PC-9 (cell line): ENCODE data around the gene SMIM28. TPM values are rescaled to one million over a fixed set of nuclear protein-coding genes. Genes with fewer than 3 reads are reported as not detected.
"Not testable (repeated sequence)": the region's sequence is repeated elsewhere in the genome, so short reads cannot be mapped to it uniquely, and the experiment has no call there.

ENCODE experiments used
- BruUV-seq: library from RNA; stranded (reverse); fragments of 400-500 nt; replicated peaks from 2 replicates; lab custom pipeline; 2021; lab: Mats Ljungman, UMichigan
- CTCF ChIA-PET: fragments of 300-600 bp; sonication (Branson Sonifier 250); formaldehyde crosslinking; loops from one replicate; lab custom pipeline; 2022; ENCODE audit warnings: antibody characterized with exemption; lab: Charles Lee
- POLR2A ChIA-PET: fragments of 300-600 bp; sonication (Branson Sonifier 250); formaldehyde crosslinking; loops from one replicate; lab custom pipeline; 2022; ENCODE audit warnings: antibody characterized with exemption; ENCODE audit not compliant: unreplicated experiment; lab: Charles Lee
- DNase-seq, 2 experiments: peaks; one replicate each; pipeline versions ENCODE4 v3.0.0 to v3.0.0-alpha.2; 2015 to 2022; ENCODE audit warnings: mixed read lengths in 1 of 2
- H2AFZ ChIP-seq: fragments of 200-600 bp; sonication (generic); 2 replicates; pipeline ENCODE4 v1.8.1; 2017; ENCODE audit warnings: antibody characterized with exemption
- H3F3A ChIP-seq: fragments of 200-600 bp; sonication (generic); 2 replicates; pipeline ENCODE4 v1.8.1; 2017; ENCODE audit warnings: antibody characterized with exemption, mild to moderate bottlenecking, low read depth; ENCODE audit not compliant: insufficient read depth
- H3K27ac ChIP-seq: fragments of 200-600 bp; sonication (generic); 2 replicates; pipeline ENCODE4 v1.6.1; 2016; ENCODE audit warnings: mixed run types
- H3K27me3 ChIP-seq: fragments of 200-600 bp; sonication (generic); 2 replicates; pipeline ENCODE4 v1.6.1; 2016; ENCODE audit warnings: low read depth, mixed run types; ENCODE audit not compliant: insufficient read depth
- H3K36me3 ChIP-seq: fragments of 200-600 bp; sonication (generic); 2 replicates; pipeline ENCODE4 v1.6.1; 2016; ENCODE audit warnings: low read depth, mixed run types
- H3K4me1 ChIP-seq: fragments of 200-600 bp; sonication (generic); replicated peaks from 2 replicates; pipeline ENCODE4 v1.6.1; 2016; ENCODE audit warnings: mixed run types; ENCODE audit not compliant: insufficient read depth
- H3K4me2 ChIP-seq: fragments of 200-600 bp; sonication (generic); 2 replicates; pipeline ENCODE4 v1.6.1; 2017; ENCODE audit warnings: mixed run types
- H3K4me3 ChIP-seq: fragments of 200-600 bp; sonication (generic); 2 replicates; pipeline ENCODE4 v1.6.1; 2016; ENCODE audit warnings: mixed run types
- H3K79me2 ChIP-seq: fragments of 200-600 bp; sonication (generic); 2 replicates; pipeline ENCODE4 v1.6.1; 2017; ENCODE audit warnings: low read depth, mixed run types
- H3K9me2 ChIP-seq: fragments of 200-600 bp; sonication (generic); 2 replicates; pipeline ENCODE4 v1.8.1; 2017; ENCODE audit warnings: mild to moderate bottlenecking; ENCODE audit not compliant: insufficient read depth
- H3K9me3 ChIP-seq: fragments of 200-600 bp; sonication (generic); 2 replicates; pipeline ENCODE4 v1.8.1; 2016; ENCODE audit warnings: low read depth; ENCODE audit not compliant: insufficient read depth
- H4K20me1 ChIP-seq: fragments of 200-600 bp; sonication (generic); 2 replicates; pipeline ENCODE4 v1.8.1; 2017; ENCODE audit not compliant: insufficient read depth
- EZH2 ChIP-seq: fragments of 200-600 bp; sonication (generic); IDR thresholded peaks from 2 replicates; pipeline ENCODE4 v1.8.0; 2017; ENCODE audit warnings: antibody characterized with exemption, low read depth
- intact Hi-C: fragments of 100-400 bp; cut with micrococcal nuclease; formaldehyde crosslinking; loops from one replicate; pipeline ENCODE4 v1.10.0; 2022; ENCODE audit not compliant: unreplicated experiment
- total RNA-seq: library from RNA; stranded (reverse); gene quantifications from 2 replicates; pipeline ENCODE4 v1.2.3, GENCODE V29; 2021
- TF ChIP-seq, protein P1 (sequence below): fragments of 200-600 bp; sonication (generic); conservative IDR thresholded peaks from 2 replicates; pipeline ENCODE4 v1.6.1; 2017; ENCODE audit warnings: mixed run types, antibody characterized with exemption, mild to moderate bottlenecking, moderate library complexity

The SMIM28 gene
- total RNA-seq, 1 experiment from 2014 or later, result not detected

DNA sequence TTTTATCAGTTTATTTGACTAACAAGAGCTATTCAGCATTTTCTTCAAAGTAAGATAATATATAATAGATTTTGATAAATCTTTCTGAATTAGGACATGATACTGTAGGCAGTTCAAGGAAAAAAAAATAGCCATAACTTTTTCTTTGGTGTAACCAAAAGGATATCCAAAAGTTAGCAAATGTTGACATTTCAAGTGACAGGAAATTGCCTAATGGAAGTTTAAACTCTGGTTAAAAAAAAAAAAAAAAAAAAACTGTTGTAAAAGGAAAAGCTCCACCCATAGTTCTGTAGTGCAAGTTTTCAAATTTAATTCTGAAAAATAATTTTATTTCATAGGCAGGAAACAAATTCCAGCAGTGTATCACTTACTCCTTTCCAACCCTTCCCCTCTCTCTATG is 45.2 kb downstream of the SMIM28 start:
- BruUV-seq, result no TSS peak

DNA sequence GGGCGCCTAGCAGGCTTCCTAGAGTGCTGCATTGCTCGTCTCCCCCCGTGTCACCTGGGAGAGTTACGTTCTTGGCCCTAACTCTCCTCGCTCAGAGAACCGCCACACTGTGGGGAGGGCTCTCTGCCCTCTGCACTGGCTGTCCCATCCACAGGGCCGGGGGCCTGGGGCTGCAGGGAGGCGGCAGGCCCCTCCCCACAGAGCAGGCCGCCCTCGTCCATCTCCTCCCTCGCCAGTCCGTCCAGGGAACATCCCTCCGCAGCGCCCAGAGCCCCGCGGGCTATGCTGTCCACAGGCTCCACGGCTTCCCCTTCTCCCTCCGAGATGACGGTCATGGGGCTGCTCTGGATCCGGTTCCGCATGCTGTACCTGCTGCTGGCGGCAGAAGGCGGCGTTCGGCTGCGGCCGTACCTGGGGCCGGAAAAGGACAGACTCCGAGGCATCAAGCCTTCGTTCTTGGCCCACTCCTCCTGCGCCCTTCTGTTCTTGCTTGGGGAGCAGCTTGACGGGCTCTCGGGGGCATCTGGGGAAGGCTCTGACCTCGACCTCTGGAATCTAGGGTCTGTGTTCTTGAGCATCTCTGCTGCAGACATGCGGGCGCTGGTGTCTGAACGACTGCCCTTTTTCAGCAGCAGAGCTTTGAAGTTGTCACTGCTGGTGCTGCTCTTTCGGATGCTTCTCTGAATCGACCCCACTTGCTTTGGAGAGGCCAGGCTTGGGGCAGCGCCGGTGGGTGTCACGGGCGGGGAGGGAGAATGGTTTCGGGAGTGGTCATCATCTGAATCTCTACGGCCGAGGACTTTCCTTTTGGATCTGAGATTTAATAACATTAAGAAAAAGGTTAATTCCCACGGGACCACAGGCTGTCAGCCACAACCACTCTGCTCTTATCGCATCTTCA is 46.5 kb downstream of the SMIM28 start:
- intact Hi-C loops, result no loop called here
- no peak for DNase-seq
- POLR2A ChIA-PET, result no interaction called here
- Histone ChIP-seq H3K27ac (no peak overlapping the region), H4K20me1 (no peaks in the 10 kb centered on the region), H3K4me2 (no peak overlapping the region), H3K27me3 (no peaks in the 10 kb centered on the region), H3K79me2 (no peaks in the 10 kb centered on the region), H3K36me3 (no peaks in the 10 kb centered on the region), H3F3A (peaks cover 8% of the 10 kb centered on the region), H2AFZ (no peak overlapping the region), H3K4me1 (peaks cover 10% of the 10 kb centered on the region; the same call in 1 of the 2 replicates), H3K4me3 (no peak overlapping the region), H3K9me3 (no peaks in the 10 kb centered on the region; the same call in 1 of the 2 replicates), H3K9me2 (no peaks in the 10 kb centered on the region)
- no TSS peak for BruUV-seq
- CTCF ChIA-PET, result no interaction called here
- TF ChIP-seq EZH2, result no peak
- TF ChIP-seq, protein P1, sequence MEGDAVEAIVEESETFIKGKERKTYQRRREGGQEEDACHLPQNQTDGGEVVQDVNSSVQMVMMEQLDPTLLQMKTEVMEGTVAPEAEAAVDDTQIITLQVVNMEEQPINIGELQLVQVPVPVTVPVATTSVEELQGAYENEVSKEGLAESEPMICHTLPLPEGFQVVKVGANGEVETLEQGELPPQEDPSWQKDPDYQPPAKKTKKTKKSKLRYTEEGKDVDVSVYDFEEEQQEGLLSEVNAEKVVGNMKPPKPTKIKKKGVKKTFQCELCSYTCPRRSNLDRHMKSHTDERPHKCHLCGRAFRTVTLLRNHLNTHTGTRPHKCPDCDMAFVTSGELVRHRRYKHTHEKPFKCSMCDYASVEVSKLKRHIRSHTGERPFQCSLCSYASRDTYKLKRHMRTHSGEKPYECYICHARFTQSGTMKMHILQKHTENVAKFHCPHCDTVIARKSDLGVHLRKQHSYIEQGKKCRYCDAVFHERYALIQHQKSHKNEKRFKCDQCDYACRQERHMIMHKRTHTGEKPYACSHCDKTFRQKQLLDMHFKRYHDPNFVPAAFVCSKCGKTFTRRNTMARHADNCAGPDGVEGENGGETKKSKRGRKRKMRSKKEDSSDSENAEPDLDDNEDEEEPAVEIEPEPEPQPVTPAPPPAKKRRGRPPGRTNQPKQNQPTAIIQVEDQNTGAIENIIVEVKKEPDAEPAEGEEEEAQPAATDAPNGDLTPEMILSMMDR, result no peak

More for the DNA sequence above, 45.2 kb downstream of the SMIM28 start:
- Histone ChIP-seq H3K4me1 (peaks cover 10% of the 10 kb centered on the region; the same call in 1 of the 2 replicates), H3K4me2 (no peak overlapping the region), H3F3A (peaks cover 8% of the 10 kb centered on the region), H3K9me2 (no peaks in the 10 kb centered on the region), H3K36me3 (peaks cover 3% of the 10 kb centered on the region; the same call in 1 of the 2 replicates), H3K27me3 (no peaks in the 10 kb centered on the region), H2AFZ (no peak overlapping the region), H3K4me3 (no peak overlapping the region), H4K20me1 (no peaks in the 10 kb centered on the region), H3K9me3 (no peaks in the 10 kb centered on the region; the same call in 1 of the 2 replicates), H3K79me2 (no peaks in the 10 kb centered on the region), H3K27ac (peak overlapping the region; percentile 11; the same call in 1 of the 2 replicates)
- DNase-seq, result no peak
- intact Hi-C loops, result no loop called here
- ChIA-PET CTCF (interaction anchor here (0.5 to 0.6 kb wide), 2 partner anchors 13 to 567 kb away, joined by 3 to 4 read pairs; no protein-coding TSS in a partner anchor), POLR2A (no interaction called here)
- TF ChIP-seq, protein P1, result no peak
- no peak for TF ChIP-seq EZH2

DNA sequence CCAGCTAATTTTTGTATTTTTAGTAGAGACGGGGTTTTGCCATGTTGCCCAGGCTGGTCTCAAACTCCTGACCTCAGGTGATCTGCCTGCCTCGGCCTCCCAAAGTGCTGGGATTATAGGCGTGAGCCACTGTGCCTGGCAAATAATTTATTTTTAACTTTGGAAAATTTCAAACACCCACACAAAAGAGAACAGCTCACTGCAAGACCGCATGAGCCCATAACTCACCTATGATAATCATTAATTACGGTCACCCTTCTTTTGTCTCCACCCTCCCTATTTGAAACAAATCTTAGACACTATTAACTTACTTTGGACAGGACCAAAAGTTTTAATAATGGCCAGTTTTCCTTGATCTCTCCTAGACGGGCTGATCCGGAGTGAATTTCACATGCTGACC is 47.6 kb downstream of the SMIM28 start:
- DNase-seq, H3K4me3 ChIP-seq, H3K9me3 ChIP-seq, H3K4me1 ChIP-seq, H3K4me2 ChIP-seq, BruUV-seq, H3K9me2 ChIP-seq, POLR2A ChIA-PET, H3K27me3 ChIP-seq, H3K27ac ChIP-seq, CTCF ChIA-PET, H2AFZ ChIP-seq, H3F3A ChIP-seq, H3K79me2 ChIP-seq, intact Hi-C loops, H3K36me3 ChIP-seq, H4K20me1 ChIP-seq: not testable (repeated sequence)
